ENCODE data around the gene RAP1A.

DNA sequence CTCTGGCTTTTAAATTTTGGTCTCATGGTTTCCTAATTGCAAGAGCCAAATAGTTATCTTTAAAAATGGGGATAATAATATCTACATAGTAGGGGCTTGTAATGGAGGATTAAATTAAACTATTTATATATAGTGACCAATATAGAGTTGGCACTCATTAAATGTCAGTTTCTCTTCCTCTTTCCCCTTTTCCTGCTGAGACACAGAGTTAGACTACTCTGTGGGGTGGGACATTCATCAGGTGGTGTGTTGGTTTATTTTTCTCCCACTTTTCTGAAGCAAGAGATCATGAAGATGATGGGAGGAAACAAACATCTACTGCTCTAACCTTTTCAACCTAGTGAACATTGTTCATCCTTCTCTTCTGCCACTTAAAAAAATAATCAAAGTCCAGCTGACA is 17.3 kb upstream of the RAP1A start:
- TF ChIP-seq, protein P1, sequence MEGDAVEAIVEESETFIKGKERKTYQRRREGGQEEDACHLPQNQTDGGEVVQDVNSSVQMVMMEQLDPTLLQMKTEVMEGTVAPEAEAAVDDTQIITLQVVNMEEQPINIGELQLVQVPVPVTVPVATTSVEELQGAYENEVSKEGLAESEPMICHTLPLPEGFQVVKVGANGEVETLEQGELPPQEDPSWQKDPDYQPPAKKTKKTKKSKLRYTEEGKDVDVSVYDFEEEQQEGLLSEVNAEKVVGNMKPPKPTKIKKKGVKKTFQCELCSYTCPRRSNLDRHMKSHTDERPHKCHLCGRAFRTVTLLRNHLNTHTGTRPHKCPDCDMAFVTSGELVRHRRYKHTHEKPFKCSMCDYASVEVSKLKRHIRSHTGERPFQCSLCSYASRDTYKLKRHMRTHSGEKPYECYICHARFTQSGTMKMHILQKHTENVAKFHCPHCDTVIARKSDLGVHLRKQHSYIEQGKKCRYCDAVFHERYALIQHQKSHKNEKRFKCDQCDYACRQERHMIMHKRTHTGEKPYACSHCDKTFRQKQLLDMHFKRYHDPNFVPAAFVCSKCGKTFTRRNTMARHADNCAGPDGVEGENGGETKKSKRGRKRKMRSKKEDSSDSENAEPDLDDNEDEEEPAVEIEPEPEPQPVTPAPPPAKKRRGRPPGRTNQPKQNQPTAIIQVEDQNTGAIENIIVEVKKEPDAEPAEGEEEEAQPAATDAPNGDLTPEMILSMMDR (IDR thresholded peaks at IDR 0.05), result no peak
- TF ChIP-seq POLR2A (IDR thresholded peaks at IDR 0.05), result no peak
